ENCODE measurements around the gene LRRC75B.
A peak's percentile ranks its signal among the peaks of the same experiment; 100 is the strongest.

Gene LRRC75B

DNA sequence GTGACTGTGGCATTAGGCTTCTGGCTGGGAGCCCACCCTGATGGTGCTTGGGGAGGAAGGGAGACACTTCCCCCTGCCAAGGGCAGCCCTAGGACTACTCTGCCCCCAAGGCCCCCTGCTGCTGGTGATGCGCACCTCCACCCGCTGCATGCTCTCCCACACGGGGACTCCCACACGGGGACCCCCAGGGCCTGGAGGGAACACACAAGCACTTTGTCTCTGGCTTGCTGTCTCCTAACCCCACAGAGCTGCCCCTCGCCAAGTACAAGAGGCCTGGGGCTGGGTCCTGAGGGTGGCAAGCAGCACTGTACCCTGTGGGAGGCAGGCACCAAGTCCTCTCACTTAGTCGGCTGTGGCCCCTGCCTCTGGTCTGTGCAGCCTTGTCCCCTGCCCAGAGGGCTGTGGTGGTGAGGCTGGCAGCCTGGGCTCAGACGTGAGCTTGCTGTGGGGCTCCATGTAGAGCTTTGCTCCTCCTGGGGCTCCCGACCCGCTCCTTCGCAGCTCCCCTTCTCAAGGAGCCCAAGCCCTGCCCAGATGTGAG lies 7.9 kb downstream of the LRRC75B start:
- no peak for DNase-seq

DNA sequence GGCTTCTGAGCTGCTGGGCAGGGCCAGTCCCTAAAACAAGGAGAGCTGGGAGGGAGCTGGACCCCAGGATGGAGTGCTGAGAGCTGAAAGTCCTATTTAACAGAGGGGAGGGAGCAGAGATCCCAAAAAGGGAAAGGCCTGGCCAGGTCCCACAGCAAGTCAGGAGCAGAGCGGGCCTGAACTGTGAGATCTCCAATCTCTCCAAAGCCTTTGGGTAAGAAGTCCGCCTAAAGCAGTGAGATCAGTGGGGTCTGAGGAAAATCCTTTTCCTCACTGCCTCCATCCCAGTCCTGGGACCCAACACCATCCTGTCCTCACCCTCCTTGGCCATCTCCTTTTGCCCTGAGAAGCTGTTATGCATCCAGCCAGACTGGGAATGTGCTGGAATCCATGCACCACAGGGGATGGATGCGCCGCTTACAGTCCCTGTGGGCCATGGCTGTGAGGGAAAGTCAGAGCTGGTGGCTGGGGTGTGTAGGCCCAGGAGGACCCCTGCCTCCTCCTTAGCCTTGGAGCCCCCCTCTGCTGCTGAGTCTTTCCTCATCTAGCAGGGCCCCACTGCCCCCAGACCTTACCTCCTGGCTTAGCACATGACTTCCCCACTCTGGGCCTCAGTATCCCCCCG lies 8.6 kb downstream of the LRRC75B start:
- DNase-seq = no peak

DNA sequence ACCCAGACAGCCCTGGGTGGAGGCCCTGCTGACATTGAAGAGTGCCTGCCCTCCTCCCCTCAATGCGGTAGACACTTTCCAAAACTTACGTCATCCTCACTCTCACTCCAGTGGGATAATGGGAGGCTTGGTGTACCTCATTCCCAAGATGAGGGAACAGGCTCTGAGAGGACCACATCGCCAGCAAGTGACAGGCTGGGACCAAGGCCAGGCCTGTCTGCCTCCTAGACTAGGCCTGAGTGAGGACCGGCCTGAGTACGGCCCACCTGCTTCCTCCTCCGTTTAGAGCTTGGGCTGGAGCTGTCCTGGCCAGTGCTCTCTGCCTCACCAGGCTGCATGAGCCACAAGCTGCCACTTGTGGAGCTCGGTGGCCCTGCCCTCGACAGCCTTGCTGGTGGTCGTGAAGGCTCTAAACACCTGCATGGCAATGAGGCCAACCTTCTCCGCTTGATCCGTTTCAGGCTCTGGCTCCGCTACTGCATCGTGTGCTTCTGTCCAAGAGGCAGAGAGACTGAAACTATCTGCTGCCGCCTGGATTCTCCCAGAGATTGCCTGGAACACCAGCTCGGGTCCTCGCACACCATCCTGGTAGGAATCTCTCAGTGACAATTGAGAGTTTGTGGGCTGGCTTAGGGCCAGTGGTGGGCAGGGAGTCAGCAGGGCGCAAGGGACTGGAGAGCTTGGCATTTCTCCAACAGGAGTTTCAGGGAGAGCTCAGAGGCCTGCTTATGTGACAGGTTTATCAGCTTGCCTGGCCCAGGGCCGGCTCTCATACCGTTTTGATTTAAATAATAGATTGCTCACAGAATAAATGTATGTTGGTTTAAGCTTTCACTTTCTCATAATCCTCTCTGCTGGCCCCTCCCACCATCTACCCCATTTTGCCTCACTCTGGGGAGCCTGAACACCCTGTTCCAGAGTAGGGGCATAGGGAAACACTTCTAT lies 9.4 kb downstream of the LRRC75B start:
- no peak for DNase-seq

DNA sequence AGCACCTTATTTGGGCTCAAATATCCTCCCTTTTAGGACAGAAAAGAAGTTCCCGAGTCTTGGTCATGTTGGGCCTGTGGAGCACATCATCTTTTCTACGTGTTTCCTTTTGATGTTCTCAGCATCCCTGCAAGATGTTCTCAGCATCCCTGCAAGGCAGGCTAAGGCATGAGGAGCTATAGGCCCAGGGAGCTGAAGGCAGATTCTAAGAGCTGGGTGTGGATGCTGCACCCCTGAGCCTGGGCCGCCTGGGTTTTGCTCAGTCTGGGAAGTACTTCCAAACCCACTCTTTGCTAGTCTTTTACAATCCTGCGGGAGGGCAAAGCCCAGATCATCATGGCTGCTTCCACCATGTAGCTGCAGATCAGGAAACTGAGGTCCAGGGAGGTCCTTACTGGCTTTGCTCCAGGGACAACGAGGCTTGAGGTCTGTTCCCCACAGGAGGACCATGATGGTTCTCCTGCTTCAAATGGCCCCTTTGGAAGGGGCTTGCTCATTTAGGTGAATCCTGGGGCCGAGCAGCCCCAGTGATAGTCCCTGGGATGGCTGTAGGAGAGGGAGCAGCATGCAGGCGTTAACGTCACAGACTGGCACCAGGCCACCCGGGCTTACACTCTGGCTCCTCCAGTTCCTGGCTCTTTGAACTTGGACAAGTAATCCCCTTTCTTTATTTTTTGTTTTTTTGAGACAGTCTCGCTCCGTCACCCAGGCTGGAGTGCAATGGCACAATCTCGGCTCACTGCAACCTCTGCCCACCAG lies 10.6 kb downstream of the LRRC75B start:
- no peak for DNase-seq

DNA sequence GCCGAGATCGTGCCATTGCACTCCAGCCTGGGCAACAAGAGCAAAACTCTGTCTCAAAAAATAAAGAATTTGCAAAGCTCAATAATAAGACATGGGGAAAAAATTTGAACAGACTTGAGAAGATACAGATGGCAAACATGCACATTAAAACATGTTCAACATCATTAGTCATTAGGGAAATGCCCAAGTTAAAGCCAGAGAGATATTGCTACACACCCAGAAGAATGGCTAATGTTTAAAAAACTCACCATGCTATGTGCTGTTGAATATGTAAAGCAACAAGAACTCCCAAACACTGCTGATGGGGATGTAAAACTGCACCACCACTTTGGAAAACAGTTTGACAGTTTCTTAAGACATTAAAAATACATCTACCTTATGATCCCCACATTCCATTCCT lies 12.6 kb downstream of the LRRC75B start:
- DNase-seq = no peak

DNA sequence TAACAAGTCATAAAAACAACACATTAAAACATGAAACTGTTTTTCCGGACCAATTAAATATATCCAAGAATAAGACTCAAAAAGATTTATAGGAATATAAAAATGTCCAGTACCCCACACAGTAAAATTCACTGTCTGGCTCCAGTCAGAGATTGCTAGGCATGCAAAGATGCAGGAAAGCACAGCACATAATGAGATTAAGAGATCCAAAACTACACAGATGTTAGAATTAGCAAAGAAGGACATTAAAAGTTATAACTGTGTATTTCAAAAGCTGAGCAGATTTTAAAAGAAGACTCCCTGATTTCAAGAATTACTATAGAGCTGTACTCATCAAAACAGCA lies 13.6 kb downstream of the LRRC75B start:
- no peak for DNase-seq

DNA sequence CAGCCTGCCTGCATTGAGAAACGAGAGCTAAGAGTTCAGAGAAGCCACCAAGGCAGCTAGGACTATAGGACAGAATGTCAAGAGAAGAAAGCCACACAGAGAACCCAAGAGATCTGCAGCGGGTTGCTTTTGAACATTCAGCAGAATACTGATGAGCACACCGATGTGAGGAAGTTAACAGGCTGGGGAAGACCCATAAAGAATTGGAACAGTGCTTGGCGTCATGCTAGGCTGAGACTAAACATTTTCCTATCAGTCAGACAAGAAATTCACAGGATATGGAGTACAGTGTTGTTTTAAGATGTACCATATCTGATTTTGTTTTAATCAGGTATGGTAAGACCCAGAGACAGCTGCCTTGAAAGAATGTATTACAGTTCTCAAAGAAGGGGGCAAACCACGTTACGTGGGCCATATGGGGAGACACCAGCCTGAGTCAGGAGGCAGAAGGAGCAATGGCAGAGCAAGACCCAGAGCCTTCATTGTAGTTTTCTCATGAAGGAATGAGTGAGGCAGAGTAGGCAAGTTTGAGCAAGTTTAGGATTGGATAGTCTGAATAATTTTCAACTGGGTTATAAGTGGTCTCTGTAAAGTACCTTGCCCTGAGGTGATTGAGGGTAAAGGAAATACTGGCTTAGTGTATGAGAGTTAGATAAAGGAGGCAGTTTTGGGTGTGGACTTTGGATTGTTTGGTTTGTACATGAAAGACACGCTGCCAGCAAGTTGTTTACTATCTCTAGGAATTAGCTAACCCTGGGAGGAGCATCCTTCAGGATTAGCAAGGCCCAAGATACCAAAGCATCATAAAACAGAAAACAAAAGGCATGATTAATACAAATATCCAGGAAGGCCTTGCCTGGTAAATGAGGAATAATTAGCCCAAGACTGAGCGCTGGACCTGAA lies 14.3 kb downstream of the LRRC75B start:
- no peak for DNase-seq

DNA sequence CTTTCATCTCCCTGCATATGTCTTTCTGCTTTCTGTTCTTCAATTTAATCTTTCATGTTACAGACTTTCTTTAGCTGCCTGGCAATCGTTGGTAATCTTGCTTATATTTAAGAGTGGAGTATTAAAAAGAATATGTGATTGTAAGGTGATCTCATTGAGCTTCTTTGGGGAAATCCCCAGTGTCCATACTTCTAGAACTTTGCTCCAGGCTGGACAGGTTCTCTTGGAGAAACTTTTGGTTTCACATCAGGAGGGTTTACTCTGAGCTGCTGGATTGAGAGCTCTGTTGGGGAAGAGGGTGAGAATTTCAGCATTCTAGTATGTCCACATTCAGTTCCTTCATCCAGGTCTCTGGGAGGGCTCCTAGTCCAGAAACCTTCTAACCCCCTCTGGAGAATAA lies 16.1 kb downstream of the LRRC75B start:
- no peak for DNase-seq

DNA sequence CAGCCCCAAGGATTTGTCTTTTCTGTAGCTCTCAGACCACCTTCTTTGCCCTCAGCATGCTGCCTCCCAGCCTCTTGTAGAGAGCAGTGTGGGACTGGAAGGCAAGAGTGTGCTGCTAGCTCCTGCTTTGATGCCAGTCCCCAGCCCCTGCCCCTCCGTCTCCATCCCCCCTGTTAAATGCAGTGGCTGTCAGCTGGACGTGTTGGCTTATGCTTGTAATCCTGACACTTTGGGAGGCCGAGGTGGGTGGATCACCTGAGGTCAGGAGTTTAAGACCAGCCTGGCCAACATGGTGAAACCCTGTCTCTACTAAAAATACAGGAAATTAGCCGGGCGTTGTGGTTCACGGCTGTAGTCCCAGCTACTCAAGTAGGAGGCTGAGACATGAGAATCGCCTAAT lies 21.6 kb downstream of the LRRC75B start:
- no peak for DNase-seq

DNA sequence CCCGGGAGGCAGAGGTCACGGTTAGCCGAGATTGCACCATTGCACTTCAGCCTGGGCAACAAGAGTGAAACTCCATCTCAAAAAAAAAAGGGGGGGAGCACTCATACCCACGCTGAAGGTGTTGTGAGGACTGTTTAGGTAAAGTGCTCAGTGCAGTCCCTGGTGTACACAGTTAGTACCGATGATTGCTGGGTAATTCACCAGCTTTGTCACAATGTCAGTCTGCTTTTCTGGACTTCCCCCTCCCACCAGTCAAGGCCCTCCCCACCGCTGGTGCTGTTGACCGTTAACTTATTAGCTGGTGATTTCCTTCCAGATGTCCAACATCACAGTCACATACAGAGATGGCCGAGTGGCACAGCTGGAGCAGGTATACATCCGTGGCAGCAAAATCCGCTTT lies 25.2 kb downstream of the LRRC75B start:
- DNase-seq = no peak

DNA sequence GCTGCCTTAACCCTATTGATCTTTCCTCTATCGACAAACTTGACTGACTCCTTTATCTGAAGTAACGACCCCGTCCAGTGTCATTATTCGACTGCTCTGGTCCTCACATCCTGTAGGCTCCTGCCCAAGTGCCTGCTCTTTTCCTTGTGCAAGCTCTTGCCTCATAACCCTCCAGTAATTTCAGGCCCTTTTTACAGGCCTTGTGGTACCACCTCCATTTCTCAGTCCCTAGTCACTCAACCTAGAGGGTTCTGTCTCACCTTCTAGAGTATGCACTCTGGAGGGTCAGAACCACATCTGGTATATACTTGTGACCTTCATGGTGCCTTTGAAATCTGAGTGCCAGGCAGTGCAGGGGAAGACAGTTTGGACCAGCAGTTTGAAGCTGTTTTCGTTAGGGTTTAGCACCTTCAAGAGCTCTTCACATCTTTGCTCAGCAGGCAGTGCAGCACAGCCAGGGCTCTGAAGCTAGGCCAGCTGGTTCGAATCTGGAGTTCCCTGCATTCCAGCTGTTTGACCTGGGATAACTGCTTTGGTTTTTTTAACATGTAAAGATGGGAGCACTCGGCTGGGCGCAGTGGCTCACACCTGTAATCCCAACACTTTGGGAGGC lies 25.9 kb downstream of the LRRC75B start:
- DNase-seq = no peak

DNA sequence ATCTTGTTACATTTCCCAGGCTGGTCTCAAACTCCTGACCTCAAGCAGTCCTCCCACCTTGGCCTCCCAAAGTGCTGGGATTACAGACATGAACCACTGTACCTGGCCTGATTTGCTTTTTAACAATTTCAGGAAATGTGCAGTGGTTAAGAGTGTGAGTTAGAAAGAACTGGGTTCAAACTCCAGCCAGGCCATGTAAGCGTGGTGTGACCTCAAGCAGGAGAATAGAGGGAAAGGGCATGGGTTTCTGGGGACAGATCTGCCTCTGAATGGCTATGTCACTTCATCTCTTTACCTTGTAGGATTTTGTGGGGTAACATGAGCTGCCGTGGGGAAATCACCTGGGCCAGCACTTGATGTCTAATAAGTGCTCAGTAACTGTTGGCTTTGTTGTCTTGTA lies 27.8 kb downstream of the LRRC75B start:
- no peak for DNase-seq

DNA sequence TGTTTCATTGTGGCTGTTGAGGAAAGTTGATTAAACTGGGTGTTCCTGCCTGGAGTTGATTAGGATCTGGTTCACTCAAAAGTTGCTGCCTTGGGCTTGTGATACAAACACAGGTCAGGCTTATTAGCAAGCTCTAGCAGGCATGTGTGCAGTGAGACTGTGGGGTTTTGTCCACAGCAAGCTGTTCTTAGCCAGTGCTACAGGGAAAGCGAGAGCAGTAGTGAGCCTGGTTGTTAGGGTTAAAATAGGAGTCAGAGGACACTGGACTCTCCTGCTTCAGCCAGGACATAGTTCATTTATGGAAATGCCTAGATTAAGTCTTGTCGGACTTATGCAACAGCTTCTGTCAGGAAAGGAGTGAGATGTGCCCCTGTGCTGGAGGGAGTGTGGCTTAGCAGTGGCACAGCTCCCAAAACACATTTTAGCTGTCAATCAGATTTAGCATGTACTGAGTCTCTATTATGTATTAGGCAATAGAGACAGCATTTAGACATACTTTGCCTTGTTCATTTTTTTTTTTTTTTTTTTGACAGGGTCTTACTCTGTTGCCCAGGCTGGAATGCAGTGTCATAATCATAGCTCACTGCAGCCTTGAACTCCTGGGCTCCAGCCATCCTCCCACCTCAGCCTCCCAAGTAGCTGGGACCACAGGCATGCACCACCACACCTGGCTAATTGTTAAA lies 28.4 kb downstream of the LRRC75B start:
- no peak for DNase-seq

DNA sequence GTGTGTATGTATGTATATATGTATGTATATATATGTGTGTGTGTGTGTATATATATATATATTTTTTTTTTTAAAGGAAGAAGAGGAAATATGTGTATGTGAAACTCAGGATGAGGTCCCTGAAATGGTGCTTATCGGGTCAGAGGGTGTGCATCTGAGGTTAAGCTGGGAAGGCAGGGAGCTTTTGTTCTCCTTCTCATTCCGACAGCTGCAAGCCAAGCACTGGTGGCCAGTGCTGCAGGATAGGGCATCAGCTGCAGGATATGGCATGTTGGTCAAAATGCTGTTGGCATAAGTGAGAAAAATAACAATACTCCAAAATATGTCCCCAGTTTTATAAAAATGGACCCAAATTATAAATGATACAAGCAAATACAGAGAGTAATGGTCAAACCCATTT lies 29.6 kb downstream of the LRRC75B start:
- no peak for DNase-seq

DNA sequence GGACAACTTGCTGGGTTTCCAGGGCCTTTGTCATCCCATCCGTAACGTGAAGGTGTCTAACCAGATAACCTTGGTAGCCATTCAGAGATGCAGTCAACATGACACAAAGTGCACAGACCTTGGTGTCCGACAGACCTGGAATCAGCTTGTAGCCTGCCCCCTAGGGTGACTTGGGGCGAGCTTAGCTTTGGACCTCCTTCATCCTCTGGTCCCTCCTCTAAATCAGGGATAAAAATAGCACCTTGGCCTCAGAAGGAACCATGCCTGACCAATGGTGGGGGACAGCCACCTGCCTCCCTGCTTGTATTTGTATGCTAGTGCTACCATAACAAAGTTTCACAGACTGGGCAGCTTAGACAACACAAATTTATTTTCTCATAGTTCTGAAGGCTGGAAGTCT lies 33.4 kb downstream of the LRRC75B start:
- no peak for DNase-seq

DNA sequence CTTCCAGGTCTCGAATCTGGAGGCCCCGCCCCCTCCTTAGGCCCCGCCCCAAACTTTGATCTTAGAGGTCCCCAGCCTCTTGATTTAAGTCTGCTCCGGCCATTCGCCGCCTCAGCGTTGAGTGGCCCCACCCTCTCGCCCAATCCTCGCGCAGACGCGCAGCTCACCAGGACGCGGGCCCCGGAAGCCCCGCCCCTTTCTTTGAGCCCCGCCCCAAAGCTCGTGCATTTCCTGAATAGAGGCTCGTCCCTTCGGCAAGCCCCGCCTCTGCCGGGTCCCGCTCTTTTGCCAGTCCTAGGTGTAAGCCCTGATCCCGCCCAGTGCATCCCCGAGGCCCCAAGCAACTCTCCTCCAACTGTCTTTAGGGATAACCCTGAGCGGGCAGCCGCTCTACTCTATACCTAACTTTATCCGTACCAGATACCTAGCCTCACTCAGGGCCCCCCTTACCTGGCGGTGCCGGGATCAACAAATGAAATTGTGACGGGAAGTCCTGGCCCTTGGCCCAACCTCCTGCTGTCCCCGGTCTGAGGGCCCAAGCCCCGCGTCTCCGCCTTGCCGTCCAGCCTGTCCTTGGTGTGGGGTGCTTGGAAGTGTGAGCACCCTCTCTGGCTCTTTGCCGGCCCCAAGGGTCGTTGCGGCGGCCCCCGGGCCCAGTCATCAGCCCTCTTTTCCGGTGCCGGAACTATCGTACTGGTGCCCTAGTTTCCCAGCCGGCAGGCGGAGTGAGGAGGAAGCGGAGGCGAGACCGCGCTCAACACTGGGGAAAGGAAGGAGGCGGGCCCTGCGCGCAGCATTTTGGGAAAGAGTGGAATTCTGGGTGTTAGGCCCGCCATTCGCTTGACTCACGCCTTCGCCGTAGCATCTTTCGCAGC lies 37.5 kb downstream of the LRRC75B start, which contains the start of gene SNRPD3:
TSS of gene SNRPD3 (plus strand) at position 835 of the 875 bp plus-strand sequence. CDS start 1,676 bp downstream, outside the sequence.
- peak; percentile 100 for DNase-seq

DNA sequence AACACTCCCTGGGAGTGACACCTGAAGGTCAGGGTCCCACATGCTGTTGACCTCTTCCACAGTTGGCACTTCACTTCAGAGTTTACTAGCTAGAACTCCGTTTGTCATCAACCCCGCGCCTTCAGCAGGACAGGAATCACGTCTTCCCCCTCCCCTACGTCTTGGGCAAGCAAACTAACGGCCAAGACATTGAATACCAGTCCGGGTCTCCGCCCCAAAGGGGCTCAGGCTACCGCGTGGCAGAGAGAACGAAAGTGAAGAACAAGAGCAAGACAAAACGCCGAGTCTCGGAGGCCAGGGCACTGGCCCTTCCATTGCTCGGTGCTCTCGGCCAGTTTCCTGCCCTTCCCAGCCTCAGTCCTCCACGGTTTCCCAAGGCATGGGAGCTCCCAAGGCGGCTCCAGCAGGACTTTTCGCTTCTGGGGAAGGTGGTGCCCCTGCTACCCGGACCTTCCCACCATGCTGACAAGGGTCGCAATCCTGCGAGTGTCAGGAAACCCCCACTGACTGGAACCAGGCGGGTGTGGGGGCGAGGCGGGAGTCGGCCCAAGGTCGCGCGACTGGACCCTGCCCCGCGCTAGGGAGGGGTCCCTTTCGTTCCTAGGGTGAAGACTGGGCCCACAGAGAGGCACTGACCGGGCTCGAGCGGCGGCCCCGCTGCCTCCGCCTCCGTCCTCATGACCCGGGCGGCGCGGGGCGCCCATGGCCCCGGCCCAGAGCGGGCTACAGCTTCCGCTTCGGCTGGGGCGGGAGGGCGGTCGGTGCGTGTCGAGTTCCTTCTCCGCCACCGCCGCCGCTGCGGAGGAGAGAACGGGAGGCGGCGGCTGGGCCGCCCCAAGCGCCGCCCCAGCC lies 38.3 kb downstream of the LRRC75B start, which contains the start of gene GUCD1:
TSS of gene GUCD1 (minus strand) at position 826 of the 852 bp plus-strand sequence. CDS start at position 679, 147 bp downstream.
- peak; percentile 22 for DNase-seq

DNA sequence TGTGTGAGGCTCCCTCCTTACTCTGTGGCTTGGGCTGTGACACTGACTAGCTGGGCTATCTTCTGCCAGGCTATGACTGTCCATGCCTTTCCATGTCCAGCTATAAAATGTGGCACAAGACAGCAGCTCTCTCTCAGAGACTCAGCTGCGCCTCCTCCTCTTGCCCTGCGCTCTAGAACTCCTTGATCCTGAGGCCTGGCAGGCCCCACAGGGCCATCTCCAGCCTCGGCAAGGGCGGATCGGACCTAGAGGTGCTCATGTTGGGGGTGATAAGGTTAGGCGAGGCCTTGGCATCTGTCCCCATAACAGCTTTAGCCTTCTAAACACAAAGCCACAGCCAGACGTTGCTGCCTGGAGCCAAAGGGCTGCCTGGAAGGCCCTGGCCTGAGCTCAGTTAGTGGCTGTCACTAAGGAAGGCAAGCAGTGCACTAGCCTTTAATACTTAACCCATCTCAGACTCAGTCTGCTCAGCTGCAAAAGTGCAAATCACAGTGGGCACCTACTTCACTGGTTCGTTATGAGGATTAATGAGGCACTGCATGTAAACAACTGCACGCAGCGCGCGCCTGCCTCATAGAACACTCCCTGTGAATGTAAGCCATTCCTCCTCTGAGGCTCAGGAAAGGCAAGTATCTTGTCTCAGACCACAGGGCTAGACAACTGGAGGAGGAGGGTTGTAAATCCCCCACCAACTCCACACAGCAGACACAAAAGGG lies 39.1 kb downstream of the LRRC75B start:
- no peak for DNase-seq

Measured in stimulated activated CD4-positive, alpha-beta T cell treated with anti-CD3 and anti-CD28 coated beads, Interleukin-12 subunit alpha, Interleukin-12 subunit beta, amount 100 ng/mL, for 4 hours (primary cell).